BJ (cell line): Measurements from ENCODE around the gene IFITM2. TPM values are rescaled to one million over a fixed set of nuclear protein-coding genes. Genes with fewer than 3 reads are reported as not detected.
"Not testable (repeated sequence)": the region's sequence is repeated elsewhere in the genome, so short reads cannot be mapped to it uniquely, and the experiment has no call there.

ENCODE experiments used
- CTCF ChIA-PET: fragments of 350-600 bp; formaldehyde crosslinking; extraction: SDS; loops from one replicate; lab custom pipeline; 2021; ENCODE audit warnings: antibody characterized with exemption, inconsistent platforms; lab: Yijun Ruan, JAX
- POLR2A ChIA-PET: fragments of 300-600 bp; sonication (Branson Sonifier 250); formaldehyde crosslinking; extraction: SDS; loops from one replicate; lab custom pipeline; 2021; ENCODE audit warnings: antibody characterized with exemption; lab: Charles Lee
- DNase-seq: peaks from one replicate; pipeline ENCODE4 v3.0.0-alpha.2; 2011; ENCODE audit warnings: low read depth
- H3K27me3 ChIP-seq: 2 replicates; pipeline ENCODE4 v1.6.0; 2011; ENCODE audit warnings: low read length; ENCODE audit not compliant: control insufficient read depth, insufficient read depth
- H3K36me3 ChIP-seq: 2 replicates; pipeline ENCODE4 v1.5.1; 2011; ENCODE audit warnings: low read length; ENCODE audit not compliant: control insufficient read depth, insufficient read depth
- H3K4me3 ChIP-seq: 2 replicates; pipeline ENCODE4 v1.5.1; 2011; ENCODE audit warnings: low read depth, mild to moderate bottlenecking, control low read depth, low read length
- CTCF ChIP-seq: IDR thresholded peaks from 2 replicates; pipeline ENCODE4 v1.5.1; 2011; ENCODE audit warnings: low read depth, mild to moderate bottlenecking, control low read depth, inconsistent platforms, low read length, moderate library complexity; ENCODE audit not compliant: insufficient read depth
- polyA plus RNA-seq: library from polyadenylated mRNA; depleted of rRNA; stranded (reverse); fragments of >200 nt; gene quantifications from 2 replicates; pipeline ENCODE4 v1.2.3, GENCODE V29; 2011

Gene IFITM2
- polyA plus RNA-seq, 1 experiment: 813 TPM

- Histone ChIP-seq H3K36me3 (no peaks in the 10 kb centered on the region; the same call in 1 of the 2 replicates), H3K27me3 (no peaks in the 10 kb centered on the region), H3K4me3 (no peak overlapping the region)
- DNase-seq: no peak
- ChIA-PET CTCF (interaction anchor here (0.9 to 5.0 kb wide), 12 partner anchors 7 to 213 kb away, joined by 3 to 57 read pairs (median 12); no protein-coding TSS in a partner anchor), POLR2A (no interaction called here)
- no peak for TF ChIP-seq CTCF
These were observed 1.8 kb upstream of the IFITM2 start for GRCh38 chr11:305844-306211.

GRCh38 chr11:306645-307371 is 808 bp upstream of the IFITM2 start:
- ChIA-PET CTCF (interaction anchor here (0.9 to 5.0 kb wide), 12 partner anchors 12 to 212 kb away, joined by 3 to 57 read pairs (median 11); partner anchors contain the start of gene IFITM3), POLR2A (no interaction called here)
- Histone ChIP-seq H3K27me3 (no peaks in the 10 kb centered on the region), H3K4me3 (no peak overlapping the region), H3K36me3 (no peaks in the 10 kb centered on the region; the same call in 1 of the 2 replicates)
- no peak for TF ChIP-seq CTCF
- DNase-seq: no peak

- H3K36me3 ChIP-seq, DNase-seq, H3K27me3 ChIP-seq: not testable (repeated sequence)
- peak overlapping the region; percentile 70 for H3K4me3 ChIP-seq
- POLR2A ChIA-PET: interaction anchor here (0.6 kb wide), 1 partner anchor 60 kb away, joined by 3 read pairs; no protein-coding TSS in a partner anchor
- CTCF ChIA-PET: interaction anchor here (0.6 to 1.3 kb wide), 8 partner anchors 26 to 196 kb away, joined by 3 to 6 read pairs (median 3); no protein-coding TSS in a partner anchor
These were observed 1.4 kb downstream of the IFITM2 start for GRCh38 chr11:308740-309665.

- DNase-seq, H3K36me3 ChIP-seq, H3K27me3 ChIP-seq, POLR2A ChIA-PET: not testable (repeated sequence)
- CTCF ChIA-PET: interaction anchor here (0.6 to 1.3 kb wide), 6 partner anchors 24 to 194 kb away, joined by 3 to 4 read pairs (median 3); no protein-coding TSS in a partner anchor
- peak overlapping the region; percentile 70 for H3K4me3 ChIP-seq
These were observed 2.5 kb downstream of the IFITM2 start for GRCh38 chr11:309979-310572.

- H3K27me3 ChIP-seq: not testable (repeated sequence)
- H3K4me3 ChIP-seq: peak overlapping the region; percentile 15; the same call in 1 of the 2 replicates
These were observed 3.6 kb downstream of the IFITM2 start for GRCh38 chr11:311013-311748.

More at GRCh38 chr11:311013-311748, 3.6 kb downstream of the IFITM2 start:
- H3K36me3 ChIP-seq, DNase-seq, POLR2A ChIA-PET: not testable (repeated sequence)
- CTCF ChIA-PET: interaction anchor here (2.1 kb wide), 1 partner anchor 45 kb away, joined by 7 read pairs; no protein-coding TSS in a partner anchor
